CD4-positive, alpha-beta T cell treated with Interleukin-21 for 1 hour (primary cell): ENCODE data around the gene AFTPH.
"Not testable (repeated sequence)": the region's sequence is repeated elsewhere in the genome, so short reads cannot be mapped to it uniquely, and the experiment has no call there.

Experiments used
- DNase-seq: peaks from one replicate; pipeline ENCODE4 v3.0.0-alpha.2; 2020

The AFTPH gene

GRCh38 chr2:64501946-64502345 is 22.2 kb upstream of the AFTPH start:
- no peak for DNase-seq

GRCh38 chr2:64502860-64503259 is 21.3 kb upstream of the AFTPH start:
- no peak for DNase-seq

GRCh38 chr2:64504774-64505720 is 19.1 kb upstream of the AFTPH start:
- DNase-seq: no peak

GRCh38 chr2:64506686-64507085 is 17.4 kb upstream of the AFTPH start:
- DNase-seq: no peak

GRCh38 chr2:64514008-64514407 is 10.1 kb upstream of the AFTPH start:
- DNase-seq: no peak

- no peak for DNase-seq
Measured at GRCh38 chr2:64515086-64515485, 9.0 kb upstream of the AFTPH start.

- no peak for DNase-seq
Measured at GRCh38 chr2:64516651-64517510, 7.2 kb upstream of the AFTPH start.

GRCh38 chr2:64517511-64517884 is 6.6 kb upstream of the AFTPH start:
- no peak for DNase-seq

- peak; percentile 87 for DNase-seq
Measured at GRCh38 chr2:64522843-64523428, 1.2 kb upstream of the AFTPH start.

- DNase-seq: peak; percentile 17
Measured at GRCh38 chr2:64524604-64525316, 632 bp downstream of the AFTPH start.

- DNase-seq: peak; percentile 41
Measured at GRCh38 chr2:64525317-64525613, 1.1 kb downstream of the AFTPH start.

- no peak for DNase-seq
Measured at GRCh38 chr2:64526034-64526433, 1.9 kb downstream of the AFTPH start.

GRCh38 chr2:64530946-64531345 is 6.8 kb downstream of the AFTPH start:
- DNase-seq: not testable (repeated sequence)

- DNase-seq: no peak
Measured at GRCh38 chr2:64532030-64532429, 7.9 kb downstream of the AFTPH start.

GRCh38 chr2:64533882-64534281 is 9.8 kb downstream of the AFTPH start:
- DNase-seq: no peak

GRCh38 chr2:64534363-64534762 is 10.2 kb downstream of the AFTPH start:
- DNase-seq: peak; percentile 9

GRCh38 chr2:64535024-64535423 is 10.9 kb downstream of the AFTPH start:
- no peak for DNase-seq

- no peak for DNase-seq
Measured at GRCh38 chr2:64537991-64538390, 13.9 kb downstream of the AFTPH start.

- DNase-seq: no peak
Measured at GRCh38 chr2:64538764-64539433, 14.8 kb downstream of the AFTPH start.

- no peak for DNase-seq
Measured at GRCh38 chr2:64540615-64541014, 16.5 kb downstream of the AFTPH start.

- no peak for DNase-seq
Measured at GRCh38 chr2:64541547-64541946, 17.4 kb downstream of the AFTPH start.
